HG03354 (cell line): ENCODE results near the gene KIAA2012.

Experiments
- ATAC-seq: cut with Tn5 transposase; IDR thresholded peaks from one replicate; pipeline ENCODE4 v1.9.1; 2021; ENCODE audit warnings: mild to moderate bottlenecking; ENCODE audit not compliant: unreplicated experiment, poor library complexity, severe bottlenecking

Gene KIAA2012

GRCh38 chr2:202069170-202070067, 3.6 kb upstream of the KIAA2012 start:
- no peak for ATAC-seq

- ATAC-seq: no peak
Measured at GRCh38 chr2:202071107-202071506, 1.9 kb upstream of the KIAA2012 start.

- ATAC-seq: no peak
Measured at GRCh38 chr2:202072226-202072625, 829 bp upstream of the KIAA2012 start.

GRCh38 chr2:202074324-202074723, 1.3 kb downstream of the KIAA2012 start:
- ATAC-seq: no peak

GRCh38 chr2:202079310-202079709, 6.3 kb downstream of the KIAA2012 start:
- ATAC-seq: no peak

GRCh38 chr2:202084265-202084664, 11.2 kb downstream of the KIAA2012 start:
- ATAC-seq: no peak

- ATAC-seq: no peak
Measured at GRCh38 chr2:202088777-202089176, 15.7 kb downstream of the KIAA2012 start.

GRCh38 chr2:202090530-202090929, 17.5 kb downstream of the KIAA2012 start:
- ATAC-seq: no peak

- no peak for ATAC-seq
Measured at GRCh38 chr2:202091476-202091875, 18.4 kb downstream of the KIAA2012 start.

GRCh38 chr2:202094426-202094986, 21.5 kb downstream of the KIAA2012 start:
- no peak for ATAC-seq

- ATAC-seq: no peak
Measured at GRCh38 chr2:202095235-202095634, 22.2 kb downstream of the KIAA2012 start.

GRCh38 chr2:202096736-202097135, 23.7 kb downstream of the KIAA2012 start:
- ATAC-seq: no peak

- ATAC-seq: no peak
Measured at GRCh38 chr2:202098291-202098690, 25.2 kb downstream of the KIAA2012 start.

GRCh38 chr2:202099515-202099914, 26.5 kb downstream of the KIAA2012 start:
- ATAC-seq: no peak

- ATAC-seq: no peak
Measured at GRCh38 chr2:202100176-202100575, 27.1 kb downstream of the KIAA2012 start.

GRCh38 chr2:202101026-202101579, 28.0 kb downstream of the KIAA2012 start:
- no peak for ATAC-seq

GRCh38 chr2:202102425-202103000, 29.5 kb downstream of the KIAA2012 start:
- no peak for ATAC-seq

- no peak for ATAC-seq
Measured at GRCh38 chr2:202104286-202104870, 31.3 kb downstream of the KIAA2012 start.

GRCh38 chr2:202105025-202105424, 32.0 kb downstream of the KIAA2012 start:
- no peak for ATAC-seq

GRCh38 chr2:202108345-202108744, 35.3 kb downstream of the KIAA2012 start:
- no peak for ATAC-seq
